Measurements from ENCODE around the gene CABLES1.

Gene CABLES1

DNA sequence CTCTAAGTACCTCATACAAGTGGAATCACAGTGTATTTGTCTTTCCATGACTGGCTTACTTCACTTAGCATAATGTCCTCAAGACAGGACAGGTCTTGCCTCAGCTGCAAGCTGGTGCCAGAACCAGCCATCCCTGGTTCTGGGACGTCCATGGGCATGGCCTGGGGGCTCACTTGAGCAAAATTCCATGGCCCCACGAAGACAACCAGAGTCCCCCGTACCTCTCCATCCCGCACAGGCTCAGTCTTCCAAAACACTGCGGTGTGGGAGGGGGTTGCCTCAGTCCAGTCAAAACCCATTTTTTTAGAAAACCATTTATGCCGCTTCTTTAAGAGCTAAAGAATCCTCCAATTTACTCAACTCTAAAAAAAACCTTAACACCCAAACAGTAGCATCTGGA is 21.7 kb upstream of the CABLES1 start:
- no peak for DNase-seq

DNA sequence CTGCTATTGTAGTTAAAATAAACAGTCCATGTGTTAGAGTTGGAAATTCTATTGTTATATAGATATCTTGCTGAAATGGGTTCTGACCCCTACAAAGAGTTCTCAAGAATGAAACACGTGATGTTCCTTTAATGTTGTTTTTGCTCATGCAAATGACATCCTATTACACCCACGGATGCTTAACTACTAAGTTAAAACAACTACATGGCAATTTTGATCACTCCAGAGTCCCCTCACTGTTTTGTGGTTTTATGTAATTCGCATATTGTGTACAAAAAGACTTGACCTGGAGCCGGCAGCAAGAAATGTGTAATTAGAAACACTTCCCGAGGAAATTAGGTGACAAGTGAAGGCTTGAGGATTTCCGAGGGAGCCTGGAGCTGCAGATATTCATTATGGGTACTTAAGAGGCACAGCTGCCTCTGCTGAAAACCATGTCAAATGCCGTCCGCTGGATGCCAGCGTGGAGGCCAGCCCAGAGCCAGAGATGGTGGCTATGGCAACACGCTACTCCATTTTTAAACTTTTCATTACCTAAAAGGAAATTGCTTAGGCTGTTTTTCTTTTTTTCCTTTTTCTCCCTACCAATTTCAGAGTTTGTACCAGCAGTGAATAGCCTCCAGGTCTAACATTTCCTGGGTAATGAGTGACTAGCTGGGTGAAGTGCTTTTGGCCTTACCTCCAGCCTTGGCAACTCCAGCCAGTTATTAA is 21.0 kb upstream of the CABLES1 start:
- peak in 18 of 51 donors; percentile 8 to 63 (median 25) for DNase-seq

DNA sequence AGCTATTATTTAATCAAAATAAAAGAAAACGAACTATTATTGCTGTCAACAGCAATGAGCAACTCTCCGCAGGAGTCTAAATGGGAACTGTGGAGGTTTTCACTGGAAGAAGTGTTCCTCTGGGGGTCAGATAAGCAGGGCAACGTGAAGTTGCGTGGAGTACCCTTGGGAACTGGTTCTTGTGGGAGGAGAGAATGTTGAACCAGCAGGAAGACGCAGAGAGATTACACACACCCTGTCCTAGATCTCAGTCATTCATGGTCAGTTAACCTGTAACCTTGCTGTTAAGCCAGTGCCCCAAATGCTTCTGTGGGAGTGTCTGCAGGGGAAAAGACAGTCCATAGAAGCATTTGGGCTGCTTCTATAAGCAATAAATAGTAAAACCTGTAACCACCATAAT is 20.4 kb upstream of the CABLES1 start:
- no peak for DNase-seq

DNA sequence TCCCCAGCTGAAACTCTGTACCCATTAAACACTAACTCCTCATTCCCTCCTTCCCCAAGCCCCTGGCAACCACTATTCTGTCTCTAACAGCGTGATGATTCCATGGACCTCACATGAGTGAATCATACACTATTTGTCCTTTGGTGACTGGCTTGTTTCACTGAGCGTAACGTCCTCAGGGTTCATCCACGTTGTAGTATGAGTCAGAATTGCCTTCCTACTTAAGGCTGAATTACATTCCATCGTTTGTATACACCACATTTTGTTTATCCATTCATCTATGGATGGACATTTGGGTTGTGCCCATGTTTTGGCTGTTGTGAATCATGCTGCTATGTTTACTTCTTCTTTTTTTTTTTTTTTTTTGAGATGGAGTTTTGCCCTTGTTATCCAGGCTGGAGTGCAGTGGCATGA is 19.6 kb upstream of the CABLES1 start:
- no peak for DNase-seq

DNA sequence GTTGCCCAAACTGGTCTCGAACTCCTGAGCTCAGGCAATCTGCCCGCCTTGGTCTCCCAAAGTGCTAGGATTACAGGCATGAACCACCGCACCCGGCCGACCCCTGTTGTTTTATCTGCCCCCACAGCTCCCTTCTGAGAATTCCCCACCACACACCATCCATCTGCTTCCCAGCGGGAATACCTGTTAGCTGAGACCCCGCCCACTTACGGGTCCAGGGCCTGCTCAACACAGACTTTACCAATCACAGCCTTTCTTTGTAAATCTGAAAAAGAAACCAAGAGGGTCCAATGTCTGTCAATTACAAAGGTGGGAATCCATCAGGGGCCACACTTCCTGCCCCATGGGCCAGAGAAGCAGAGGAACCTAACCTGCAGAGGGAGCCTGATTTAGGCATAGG is 14.2 kb upstream of the CABLES1 start:
- DNase-seq = no peak

DNA sequence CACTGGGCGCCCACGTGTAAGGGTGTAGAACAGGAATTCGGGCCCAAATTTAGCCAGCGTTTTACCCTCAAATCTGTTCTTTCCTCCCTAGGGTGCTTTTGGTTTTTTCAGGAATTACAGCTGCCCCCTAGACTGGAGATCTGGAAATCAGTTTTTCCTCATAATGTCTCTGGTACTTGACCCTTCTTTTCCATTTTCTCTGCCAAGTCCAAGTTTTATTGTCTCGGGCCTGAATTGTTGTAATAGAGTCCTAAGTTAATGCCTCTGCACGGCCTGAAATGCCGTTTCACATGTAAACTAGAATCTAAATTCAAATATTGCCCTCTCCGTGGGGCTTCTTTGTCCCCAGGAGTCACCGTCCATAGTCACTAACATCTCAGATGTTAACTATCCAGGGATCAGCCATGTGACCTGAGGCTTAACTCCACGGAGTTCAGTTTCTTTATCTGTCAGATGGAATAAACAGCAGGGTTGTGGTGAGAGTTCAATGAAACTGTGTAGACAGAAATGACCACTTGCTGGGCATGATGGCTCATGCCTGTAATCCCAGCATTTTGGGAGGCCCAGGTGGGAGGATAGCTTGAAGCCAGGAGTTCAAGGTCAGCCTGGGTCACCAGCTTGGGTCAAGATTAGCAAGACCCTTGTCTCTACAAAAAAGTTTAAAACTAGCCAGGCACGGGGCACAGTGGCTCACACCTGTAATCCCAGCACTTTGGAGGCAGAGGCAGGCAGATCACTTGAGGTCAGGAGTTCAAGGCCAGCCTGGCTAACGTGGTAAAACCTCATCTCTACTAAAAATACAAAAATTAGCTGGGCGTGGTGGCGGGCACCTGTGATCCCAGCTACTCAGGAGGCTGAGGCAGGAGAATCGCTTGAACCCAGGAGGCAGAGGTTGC is 12.7 kb upstream of the CABLES1 start:
- no peak for DNase-seq

DNA sequence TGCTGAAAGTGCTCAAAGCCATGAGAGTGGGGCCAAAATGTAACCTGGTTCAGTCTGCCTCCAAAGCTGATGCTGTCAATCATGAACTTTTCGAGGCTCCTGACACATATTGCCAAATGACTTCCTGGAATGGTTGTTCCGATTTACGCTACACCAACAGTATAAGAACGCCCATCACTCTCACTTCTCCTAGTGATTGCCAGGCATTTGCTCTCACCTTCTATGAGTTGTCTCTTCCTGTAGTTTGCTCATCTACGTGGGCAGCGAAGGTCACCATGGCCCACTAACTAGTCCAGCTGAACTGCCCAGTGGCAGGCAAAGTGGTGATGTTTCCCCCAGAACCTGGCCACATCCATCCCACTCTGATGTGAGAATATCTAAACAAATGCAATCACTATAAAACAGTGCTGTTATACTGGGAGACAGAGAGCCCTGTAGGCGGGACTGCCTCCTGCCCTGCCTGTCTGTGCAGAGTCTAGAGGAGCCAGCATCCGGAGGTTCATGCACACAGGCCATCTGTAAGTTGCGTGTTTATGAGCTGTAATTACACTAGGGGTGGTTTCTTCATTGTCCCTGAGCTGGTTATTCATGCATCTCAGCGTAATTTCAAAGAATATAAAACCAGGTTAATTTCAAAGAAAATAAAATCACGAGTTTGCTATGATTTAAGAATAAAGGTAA is 8.8 kb upstream of the CABLES1 start:
- DNase-seq = no peak

DNA sequence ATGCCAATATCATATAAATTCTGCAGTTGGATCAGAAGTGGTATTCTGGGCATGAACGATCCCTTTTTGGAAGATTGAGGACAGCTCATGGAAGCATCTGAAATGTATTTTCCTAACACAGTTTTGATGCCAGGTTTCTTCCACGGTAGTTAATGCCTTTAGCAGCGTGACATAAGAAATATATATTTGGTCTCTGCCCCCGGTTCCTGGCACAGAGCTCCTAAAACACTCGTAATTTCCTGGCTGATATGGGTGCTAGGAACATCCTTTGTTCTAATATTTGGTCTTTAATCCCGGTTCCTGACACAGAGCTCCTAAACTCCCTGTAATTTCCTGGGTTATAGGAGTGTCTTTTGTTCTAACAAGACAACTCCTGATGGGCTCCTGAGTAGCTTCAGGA is 8.2 kb upstream of the CABLES1 start:
- DNase-seq = no peak

DNA sequence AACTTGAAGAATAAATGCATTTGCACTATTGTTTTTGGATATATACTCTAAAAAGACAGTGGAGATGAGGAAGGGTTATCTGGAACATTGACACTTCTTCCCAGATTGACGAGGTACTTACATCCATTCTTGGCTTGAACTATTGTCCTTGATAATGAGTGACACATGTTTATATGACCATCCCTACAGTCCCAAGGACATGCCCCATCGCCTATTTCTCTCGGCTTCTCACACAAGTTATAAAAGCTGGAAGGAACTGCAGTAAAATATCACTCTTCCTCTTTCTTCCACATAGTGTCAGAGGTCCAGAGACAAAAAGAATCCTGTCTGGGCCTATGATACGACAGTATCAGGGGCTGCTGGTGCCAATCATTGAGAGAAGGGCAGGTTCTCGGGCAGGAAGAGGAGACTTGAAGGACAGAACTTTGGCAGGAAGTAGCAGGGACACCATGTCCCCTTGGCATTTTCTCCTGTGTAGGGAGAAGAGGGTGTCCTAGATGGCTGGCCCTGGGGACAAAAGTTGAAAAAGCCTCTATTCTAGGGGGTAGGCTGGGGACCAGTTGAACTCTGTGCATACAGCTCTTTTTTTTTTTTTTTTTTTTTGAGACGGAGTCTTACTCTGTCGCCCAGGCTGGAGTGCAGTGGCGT is 5.8 kb upstream of the CABLES1 start:
- no peak for DNase-seq

DNA sequence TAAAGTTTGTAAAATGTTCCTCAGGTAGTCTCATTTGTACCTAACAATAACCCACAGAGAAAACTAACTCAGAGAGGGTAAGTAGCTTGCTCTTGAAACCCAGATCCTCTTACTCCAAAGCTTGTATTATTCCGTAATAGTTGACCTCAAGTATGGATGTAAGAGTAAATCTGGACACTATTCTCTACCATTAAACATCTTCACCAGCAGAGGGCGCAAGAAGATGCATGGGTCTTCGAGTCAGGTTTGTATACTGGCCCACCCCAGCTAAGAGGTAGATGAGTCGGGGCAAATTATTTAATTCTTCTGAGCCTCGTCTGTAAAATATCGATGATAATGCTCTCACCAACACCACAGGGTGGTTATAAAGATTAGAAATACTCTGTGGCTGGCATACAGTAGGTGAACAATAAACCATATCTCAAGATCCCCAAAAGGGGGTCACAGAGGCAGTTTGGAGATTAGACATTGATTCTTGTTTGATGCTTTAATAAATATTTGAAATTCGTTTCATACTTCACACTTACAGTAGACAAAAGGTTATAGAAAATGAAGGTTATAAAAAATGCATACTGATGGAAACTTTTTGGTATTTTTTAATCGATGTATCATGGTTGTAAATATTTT is 3.5 kb upstream of the CABLES1 start:
- DNase-seq = peak in 19 of 51 donors; percentile 6 to 74 (median 31)

DNA sequence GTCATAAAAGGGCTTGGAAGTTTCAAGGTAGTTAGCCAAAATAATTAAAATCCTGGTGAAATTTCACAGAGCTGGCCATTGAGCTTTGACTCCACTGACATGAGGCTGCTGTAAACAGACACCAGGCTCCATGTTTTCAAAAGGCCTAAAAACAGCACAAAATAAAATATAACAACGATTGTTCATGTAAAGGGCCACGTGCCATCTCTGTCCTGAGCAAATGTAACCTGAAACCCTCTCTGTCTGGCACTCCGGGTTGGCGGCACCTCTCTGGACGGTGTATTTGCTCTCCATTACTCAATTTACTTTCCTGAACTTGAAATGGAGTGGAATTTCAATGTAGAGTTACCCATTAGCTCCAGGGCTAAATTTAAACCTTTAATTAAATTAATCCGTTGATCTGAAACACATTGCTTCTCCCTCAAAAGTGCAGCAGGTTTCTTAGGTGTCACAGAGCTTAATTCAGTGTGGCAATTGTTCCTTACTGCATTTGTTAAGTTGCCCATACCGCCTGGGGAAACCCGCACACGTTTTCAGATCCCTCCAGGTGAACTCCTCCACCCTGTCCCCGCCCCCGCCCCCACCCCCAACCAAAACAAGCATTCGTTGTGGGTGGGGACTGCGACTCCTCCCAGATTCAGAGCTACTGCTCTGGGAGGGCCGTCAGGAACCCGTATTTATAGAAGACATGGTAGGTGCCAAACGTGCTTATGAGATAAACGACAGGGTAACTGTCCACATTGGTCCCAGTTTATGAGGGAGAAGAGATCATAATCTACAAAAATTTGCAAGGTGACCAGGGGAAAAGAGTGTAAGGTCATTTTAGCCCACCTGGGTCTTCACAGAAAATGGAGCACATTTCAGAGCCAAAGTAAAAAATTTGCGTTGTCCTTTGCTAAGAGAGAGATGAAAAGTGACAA is 1.2 kb upstream of the CABLES1 start:
- peak in 4 of 51 donors; percentile 19 to 53 (median 31) for DNase-seq

DNA sequence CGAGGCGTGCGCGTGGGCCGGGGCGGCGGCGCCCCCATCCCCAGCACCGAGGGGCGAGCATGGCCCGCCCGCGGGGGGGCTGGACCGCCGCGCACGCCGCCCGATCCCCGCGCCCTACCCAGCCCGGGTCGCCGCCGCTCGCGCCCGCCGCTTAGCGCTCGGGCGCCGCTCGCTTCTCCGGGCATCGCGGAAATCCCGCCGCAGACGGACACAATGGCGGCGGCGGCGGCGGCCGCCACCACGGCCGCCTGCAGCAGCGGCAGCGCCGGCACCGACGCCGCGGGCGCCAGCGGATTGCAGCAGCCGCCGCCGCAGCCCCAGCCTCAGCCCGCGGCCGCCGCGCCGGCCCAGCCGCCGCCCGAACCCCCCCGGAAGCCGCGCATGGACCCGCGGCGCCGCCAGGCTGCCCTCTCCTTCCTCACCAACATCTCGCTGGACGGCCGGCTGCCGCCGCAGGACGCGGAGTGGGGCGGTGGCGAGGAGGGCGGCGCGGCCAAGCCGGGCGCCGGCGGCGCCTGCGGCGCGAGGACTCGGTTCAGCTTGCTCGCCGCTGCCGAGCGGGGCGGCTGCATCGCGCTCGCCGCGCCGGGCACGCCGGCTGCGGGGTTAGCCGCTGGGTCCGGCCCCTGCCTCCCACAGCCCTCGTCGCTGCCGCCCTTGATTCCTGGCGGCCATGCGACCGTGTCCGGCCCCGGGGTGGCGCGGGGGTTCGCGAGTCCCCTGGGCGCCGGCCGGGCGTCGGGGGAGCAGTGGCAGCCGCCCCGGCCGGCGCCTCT is 453 bp downstream of the CABLES1 start:
- DNase-seq = peak in 4 of 51 donors; percentile 2 to 44 (median 38)

DNA sequence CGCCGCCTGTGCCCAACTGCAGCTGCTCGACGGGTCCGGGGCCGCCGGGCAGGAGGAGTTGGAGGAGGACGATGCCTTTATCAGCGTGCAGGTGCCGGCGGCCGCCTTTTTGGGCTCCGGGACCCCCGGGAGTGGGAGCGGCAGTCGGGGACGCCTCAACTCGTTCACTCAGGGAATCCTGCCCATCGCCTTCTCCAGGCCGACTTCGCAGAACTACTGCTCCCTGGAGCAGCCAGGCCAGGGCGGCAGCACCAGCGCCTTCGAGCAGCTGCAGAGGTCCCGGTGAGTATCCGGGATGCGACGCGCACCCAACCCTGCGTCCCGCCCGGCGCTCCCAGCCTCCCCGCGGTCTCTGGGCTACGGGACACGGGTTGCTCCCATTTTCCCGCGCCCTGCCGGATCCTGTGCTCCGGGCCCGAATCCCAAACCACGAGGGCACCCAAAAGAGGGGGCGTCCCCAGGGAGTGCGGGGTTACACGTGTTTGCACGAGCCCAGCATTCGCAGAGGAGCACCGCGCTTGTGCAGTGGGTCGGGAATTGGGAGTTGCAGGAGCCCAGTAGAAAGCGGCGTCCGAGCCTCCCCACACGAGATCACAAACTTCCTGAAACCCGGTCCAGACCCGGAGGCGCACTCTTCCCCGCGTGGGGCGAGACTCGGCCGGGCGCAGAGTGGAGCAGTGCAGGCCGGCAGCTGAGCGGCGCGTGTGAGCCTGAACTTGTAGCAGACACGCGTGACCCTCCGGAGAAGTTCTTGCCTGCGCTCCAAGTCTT is 1.2 kb downstream of the CABLES1 start:
- DNase-seq = peak in 12 of 51 donors; percentile 11 to 43 (median 30)

DNA sequence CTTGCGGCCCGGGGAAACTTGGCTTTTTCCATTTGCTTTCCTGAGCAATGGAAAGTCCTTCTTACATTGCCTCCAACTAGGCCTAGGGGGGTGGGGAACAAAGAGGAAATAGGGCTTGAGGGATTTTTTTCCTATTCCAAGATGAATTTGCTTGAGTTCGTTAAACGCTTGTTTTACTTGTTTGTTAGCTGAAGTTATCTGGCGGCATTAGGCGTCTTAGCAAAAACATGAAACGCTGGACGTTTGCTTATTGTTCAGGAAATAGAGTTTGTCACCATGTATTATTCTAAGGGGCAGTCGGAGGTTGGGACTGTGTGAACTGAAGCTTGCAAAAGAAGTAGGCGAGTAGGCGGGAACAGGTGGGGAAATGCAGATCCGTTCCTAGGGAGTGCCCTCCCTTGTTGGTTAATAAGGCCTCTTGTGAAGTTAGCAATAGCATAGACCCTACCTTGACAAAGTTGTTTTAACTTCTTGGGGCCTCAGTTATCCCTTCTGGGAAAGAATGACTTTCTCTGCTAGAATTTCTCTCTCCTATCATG is 1.9 kb downstream of the CABLES1 start:
- DNase-seq = no peak

DNA sequence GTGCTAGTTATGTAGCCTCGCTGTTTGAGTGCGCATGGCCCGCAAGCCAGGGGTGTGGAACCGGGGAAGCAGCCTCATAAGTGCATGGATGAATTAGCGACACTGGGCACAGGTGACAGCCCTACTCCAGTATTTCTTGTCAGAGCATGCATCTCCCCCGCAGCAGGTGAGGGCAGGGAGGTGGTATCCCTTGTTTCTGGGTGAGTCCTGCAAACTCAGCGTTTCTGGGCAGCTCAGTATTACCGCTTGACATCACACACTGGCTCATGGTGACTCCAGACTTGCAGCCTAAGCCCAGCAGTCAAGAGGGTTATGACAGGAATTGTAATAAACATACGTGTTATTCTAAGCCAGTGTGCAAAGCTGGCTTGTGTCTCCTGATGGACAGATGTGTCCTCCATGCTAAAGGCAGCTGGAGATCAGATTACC is 2.5 kb downstream of the CABLES1 start:
- peak in 1 of 51 donors; percentile 57 for DNase-seq

DNA sequence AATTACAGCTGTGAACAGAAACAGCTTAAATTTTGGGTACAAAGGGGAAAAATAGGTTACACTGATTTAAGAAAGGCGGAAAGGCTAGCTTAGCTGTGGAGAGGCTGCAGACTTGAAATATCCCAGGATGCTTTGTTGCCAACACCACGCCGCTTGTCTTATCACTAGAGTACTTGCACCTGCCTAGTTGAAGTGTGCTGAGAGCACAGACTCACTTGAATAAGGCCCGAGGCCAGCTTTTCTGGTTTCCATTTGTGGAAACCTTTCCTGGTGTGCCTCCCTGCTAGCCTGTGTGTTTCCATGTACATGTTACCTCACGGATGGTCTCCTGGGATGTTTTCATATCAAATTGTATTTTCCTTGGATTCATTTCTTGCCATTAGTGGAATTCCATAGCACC is 3.2 kb downstream of the CABLES1 start:
- DNase-seq = no peak

DNA sequence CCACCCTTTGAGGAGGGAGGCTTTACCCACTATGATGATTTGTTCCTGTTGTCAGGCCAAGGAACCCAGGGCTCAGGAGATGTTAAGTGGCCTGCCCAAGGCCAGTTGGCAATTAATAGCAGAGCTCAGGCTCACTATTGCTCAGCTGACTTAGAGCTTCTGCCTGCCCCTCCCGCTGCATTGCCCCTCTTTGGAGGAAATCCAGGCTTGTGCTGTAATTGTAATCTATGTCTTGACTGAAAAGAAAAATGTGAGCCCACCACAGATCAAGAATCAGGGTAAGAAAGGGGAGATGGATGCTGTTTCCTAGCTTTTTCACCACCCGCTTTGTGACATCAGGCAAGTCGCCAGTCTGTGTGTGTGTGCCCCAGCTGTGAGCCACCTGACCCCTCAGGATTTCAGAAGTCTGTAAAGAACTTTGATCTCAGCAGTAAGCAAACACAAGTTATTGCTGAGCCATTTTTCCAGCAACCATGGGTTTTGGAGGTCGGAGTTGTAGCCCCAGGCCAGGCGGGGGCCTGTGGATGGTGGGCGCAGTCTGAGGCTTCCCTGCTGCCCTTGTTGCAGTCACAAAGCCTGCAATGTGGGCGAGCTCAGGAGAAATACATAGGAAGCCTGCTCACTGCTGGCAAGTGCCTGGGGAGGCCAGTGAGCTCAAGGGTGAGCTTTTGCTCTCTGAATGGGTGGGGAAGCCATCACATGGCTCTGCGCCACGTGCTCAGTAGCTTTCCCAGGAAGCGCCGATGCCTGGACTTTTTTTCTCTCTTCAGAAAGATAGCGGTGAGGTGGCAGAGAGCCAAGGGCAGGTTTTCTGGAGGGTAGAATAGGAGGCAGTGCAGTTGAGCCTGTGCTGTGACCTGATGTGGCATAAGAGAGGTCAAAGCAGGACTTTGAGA is 6.1 kb downstream of the CABLES1 start:
- DNase-seq = peak in 6 of 51 donors; percentile 12 to 37 (median 24)
